Lower leg skin (tissue), 3 donors: Measurements from ENCODE around the gene BTN3A1.

Experiments
- POLR2A ChIP-seq, 2 donors: fragments of 450-650 bp; IDR thresholded peaks; one replicate each; pipeline ENCODE4 v1.6.1; 2016 to 2017; ENCODE audit warnings: antibody characterized with exemption in 2 of 2, mild to moderate bottlenecking in 1 of 2, moderate library complexity in 1 of 2
- TF ChIP-seq, protein P1 (sequence below), 3 donors: fragments of 450-650 bp; IDR thresholded peaks; one replicate each; pipeline ENCODE4 v1.5.1; 2016; ENCODE audit warnings: antibody characterized with exemption in 3 of 3, mild to moderate bottlenecking in 3 of 3, moderate library complexity in 2 of 3

DNA sequence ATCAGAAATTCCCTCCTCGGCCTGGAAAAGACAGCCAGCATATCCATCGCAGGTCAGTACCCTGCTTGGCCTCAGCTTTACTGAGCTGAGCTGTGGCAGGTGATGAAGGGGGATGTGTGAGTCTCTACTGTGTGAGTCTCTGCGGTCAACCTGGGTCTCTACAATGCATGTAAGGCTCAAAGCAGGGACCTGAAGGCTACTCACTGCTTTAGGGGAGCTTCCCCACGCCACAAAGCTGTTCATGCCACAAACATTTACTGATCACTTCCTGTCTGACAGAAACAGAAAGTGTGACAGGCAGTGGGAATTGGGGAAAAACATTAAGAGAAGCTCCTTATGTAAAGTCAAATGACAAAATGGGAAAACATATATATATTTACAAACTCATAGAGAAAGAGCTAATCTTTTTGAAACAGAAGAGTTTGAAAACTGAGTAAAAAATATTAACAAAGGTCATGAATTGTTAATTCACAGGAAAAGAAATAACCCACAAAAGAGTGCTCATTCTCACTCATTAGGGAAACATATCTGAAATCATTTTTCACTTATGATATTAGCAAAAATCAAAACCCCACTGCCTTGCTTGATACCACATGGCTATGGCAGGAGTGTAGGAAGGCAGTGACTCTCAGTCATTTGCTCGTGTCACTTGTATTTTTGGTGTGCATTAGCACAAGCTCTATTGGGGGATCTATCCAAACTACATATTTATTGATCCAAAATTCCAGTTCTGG is 44.0 kb downstream of the BTN3A1 start:
- TF ChIP-seq, protein P1, sequence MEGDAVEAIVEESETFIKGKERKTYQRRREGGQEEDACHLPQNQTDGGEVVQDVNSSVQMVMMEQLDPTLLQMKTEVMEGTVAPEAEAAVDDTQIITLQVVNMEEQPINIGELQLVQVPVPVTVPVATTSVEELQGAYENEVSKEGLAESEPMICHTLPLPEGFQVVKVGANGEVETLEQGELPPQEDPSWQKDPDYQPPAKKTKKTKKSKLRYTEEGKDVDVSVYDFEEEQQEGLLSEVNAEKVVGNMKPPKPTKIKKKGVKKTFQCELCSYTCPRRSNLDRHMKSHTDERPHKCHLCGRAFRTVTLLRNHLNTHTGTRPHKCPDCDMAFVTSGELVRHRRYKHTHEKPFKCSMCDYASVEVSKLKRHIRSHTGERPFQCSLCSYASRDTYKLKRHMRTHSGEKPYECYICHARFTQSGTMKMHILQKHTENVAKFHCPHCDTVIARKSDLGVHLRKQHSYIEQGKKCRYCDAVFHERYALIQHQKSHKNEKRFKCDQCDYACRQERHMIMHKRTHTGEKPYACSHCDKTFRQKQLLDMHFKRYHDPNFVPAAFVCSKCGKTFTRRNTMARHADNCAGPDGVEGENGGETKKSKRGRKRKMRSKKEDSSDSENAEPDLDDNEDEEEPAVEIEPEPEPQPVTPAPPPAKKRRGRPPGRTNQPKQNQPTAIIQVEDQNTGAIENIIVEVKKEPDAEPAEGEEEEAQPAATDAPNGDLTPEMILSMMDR (IDR thresholded peaks at IDR 0.05): no peak
- no peak for TF ChIP-seq POLR2A (IDR thresholded peaks at IDR 0.05)
